Central memory CD4-positive, alpha-beta T cell (primary cell): ENCODE data around the gene RREB1.
"Not testable (repeated sequence)": the region's sequence is repeated elsewhere in the genome, so short reads cannot be mapped to it uniquely, and the experiment has no call there.

ENCODE experiments used
- DNase-seq: peaks from one replicate; pipeline ENCODE4 v3.0.0; 2022

The RREB1 gene

DNA sequence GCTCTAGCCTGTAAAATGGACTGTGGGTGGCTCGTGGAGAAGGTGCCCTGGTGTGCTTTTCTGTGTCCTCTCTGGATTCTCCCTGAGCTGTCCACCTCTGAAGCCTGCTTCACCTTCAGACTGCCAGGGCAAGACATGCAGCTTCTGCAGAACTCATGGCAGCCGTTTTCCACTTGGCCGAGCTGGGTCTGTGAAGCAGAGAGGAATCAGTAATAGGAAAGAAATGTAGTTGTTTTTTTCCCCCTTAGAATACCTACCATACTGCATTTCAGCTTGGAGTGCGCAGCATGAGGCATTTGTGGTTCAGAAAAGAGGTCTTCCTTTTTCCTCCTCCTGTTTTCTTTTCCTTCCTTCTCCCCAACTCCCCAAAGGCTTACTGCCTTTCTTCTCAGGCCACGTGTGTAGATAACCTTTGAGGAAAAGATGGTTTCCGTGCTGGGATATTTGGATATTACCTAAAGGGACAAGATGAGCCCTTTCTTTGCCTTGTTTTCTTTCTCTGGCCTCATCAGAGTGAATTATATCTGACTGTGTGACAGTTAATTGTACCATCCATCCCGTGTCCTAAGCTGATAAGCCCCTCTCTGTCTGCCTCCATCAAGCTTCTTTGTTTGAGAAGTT is 39.4 kb downstream of the RREB1 start:
- DNase-seq = no peak

DNA sequence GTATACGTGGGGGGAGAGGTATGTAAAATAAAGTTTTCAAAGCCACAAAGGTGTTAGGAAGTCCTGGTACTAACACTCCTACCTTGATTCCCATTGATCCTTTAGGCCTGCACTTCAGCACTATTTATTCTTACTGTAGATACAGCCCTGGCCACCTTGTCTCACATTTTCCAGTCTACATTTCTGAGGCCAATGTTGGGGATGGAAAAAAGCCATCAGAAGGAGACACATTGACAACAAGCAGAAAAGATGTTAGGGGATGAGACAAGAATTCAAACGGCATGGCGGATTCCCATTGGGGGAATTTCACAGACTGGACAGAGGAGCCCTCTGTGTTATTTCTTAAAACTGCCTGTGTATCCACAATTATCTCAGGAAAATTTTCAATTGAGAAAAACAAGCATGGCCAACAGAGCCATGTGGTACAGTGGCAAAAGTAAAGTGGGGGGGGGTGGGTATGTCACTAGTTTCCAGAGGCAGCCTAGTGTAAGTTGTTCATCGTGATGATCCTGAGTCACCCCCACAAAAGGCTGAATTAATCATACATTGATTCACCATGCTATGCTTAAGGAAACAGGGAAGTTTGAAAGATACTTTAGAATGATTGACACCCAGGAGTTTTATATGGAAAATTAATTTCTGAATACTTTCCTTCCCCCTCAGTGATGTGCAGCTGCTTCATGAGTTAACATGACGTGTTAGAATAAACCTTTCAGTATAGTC is 40.5 kb downstream of the RREB1 start:
- no peak for DNase-seq

GRCh38 chr6:7150381-7151064 is 42.8 kb downstream of the RREB1 start:
- no peak for DNase-seq

DNA sequence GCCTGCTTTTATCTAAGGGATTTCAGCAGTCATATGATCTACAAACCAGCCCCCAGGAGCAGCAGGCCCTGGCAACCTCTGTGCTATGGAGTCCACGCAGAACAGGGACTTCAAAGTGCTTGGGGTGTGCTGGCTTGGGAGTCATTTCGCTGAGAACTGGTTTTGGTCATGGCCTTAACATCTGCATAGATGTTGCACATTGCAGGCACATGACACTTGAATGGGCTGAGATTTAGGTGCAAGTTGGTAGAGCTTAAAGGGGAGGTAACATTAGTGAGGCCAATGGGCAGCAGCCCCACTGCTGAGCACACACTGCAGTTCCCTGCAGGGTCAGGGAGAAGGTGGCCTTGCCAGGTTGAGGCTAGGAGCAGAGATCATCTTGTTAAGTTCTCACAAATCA is 43.6 kb downstream of the RREB1 start:
- DNase-seq = no peak

DNA sequence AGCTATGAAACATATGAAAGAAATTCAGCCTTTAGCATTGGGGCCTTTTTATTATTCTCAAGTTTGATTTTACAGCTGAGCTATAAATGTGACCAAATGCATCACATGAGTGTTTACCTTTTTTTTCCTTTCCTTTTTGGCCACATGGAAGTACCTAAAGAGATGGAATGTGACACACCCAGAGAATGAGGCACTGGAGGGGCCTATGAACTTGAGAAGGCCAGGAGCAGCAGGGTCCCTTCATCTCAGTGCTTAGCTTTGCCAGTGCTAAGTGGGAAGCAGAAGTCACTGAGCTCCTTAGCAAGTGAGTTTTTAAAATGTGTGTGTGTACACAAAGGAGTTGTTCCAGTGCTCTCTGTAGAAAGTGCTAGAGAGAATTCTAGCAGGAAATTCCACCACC is 44.7 kb downstream of the RREB1 start:
- no peak for DNase-seq

GRCh38 chr6:7153789-7154188 is 46.0 kb downstream of the RREB1 start:
- no peak for DNase-seq

- no peak for DNase-seq
Observed at GRCh38 chr6:7154341-7155139, 46.8 kb downstream of the RREB1 start.

DNA sequence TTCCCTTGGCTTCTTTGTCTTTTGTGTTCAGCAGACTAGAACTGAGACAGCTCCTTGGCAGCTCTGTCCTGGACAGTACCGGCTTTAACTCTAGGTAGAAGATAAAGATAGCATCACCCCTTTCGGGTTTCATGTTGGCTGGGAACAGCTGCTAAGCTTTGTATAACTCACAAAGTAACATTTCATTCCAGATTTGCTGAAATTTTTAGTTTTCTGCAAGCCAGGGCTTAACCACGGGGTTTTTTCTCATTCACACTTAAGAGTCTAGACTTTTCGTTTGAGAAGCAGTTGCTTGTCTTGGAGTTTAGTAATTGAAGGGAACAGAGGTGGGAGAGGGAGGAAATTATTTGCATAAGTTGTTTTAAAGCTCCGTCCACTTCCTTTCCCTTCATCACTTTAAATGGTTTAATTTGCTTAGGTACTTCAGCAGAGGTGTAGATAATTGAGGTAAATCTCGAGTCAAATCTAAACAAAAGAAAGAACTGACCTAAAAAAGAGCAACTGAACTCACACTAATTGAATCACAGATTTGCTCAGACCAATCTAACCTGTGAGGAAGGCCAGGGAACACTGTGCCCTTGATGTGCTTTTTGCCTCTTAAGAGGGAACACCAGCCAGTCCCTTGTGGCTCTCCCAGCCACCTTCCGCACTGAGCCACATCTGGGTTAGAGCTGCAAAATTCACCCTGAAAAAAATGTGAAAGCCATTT is 48.3 kb downstream of the RREB1 start:
- DNase-seq = no peak

DNA sequence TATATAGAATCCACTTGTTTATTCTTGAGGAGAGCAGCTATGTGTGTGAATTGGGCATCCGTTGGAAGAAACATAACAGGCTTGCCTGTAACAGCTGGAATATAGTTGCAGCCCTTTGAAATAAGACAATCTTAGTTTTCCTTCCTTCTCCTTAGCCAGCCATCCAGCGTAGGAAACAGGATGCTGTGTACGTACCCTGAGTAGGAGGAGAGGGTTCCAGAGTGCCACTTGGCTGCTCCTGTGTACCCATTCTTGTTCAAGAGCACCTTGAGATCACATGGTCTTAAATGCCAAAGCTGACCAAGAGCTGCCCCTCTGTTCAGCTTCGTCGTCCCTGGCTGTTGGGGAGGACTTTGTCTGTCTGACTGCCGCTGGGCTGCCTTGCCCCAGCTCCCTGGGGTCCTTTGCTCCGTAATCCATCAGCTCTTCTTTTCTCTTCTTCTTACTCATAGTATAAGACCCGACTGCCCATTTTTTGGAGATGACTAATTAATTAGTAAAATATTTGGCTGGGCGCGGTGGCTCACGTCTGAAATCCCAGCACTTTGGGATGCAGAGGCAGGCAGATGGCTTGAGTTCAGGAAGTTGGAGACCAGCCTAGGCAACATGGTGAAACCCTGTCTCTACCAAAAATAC is 49.0 kb downstream of the RREB1 start:
- DNase-seq = no peak

DNA sequence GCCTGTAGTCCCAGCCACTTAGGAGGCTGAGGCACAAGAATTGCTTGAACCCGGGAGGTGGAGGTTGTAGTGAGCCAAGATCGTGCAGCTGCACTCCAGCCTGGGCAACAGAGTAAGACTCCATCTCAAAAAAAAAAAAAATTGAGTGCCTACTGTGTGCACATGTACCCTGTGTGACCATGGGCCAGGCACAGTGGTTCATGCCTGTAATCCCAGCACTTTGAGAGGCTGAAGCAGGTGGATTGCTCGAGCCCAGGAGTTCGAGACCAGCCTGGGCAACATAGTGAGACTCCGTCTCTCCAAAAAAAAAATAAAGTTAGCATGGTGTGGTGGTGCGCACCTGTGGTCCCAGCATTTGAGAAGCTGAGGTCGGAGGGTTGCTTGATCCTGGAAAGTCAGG is 49.5 kb downstream of the RREB1 start:
- not testable (repeated sequence) for DNase-seq

DNA sequence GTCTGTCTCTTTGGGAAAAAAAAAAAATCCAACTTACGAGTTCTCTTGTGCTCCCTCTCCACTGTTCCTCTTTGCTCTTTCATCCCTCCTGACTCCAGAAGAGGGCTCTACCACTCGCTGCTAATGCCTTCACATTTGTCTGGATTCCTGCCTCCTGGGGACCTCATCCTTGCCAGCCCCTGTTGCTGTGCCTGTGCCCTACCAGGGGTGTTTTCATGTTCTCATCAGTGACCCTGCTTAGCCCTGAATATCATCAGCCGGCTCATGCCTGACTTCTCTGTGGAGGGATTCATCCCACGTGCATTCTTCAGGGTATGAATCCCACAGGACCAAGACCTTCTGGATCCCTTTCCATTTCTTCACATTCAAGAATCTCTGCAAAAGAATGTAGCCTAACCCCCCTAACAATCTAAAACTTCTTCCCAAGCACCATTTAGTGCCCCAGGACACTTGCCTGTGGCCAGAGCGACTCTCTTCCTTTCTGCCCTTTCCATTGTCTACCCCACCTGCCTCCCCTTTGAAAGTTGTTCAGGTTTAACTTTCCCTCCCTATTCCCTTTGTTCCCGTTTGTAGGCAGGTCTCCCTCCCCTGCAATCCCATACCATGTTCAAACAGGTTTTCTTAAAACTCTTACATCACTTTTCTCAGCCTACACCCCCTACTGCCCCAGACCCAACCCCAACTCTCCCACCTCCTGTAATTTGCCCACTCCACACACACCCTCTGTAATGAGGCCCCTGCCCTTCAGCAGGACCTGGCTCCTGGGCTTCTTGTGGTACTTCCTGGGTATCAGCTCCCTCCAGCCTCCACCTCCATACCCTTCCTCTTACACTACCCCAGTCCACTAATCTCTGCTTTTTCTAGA is 50.2 kb downstream of the RREB1 start:
- DNase-seq = no peak

DNA sequence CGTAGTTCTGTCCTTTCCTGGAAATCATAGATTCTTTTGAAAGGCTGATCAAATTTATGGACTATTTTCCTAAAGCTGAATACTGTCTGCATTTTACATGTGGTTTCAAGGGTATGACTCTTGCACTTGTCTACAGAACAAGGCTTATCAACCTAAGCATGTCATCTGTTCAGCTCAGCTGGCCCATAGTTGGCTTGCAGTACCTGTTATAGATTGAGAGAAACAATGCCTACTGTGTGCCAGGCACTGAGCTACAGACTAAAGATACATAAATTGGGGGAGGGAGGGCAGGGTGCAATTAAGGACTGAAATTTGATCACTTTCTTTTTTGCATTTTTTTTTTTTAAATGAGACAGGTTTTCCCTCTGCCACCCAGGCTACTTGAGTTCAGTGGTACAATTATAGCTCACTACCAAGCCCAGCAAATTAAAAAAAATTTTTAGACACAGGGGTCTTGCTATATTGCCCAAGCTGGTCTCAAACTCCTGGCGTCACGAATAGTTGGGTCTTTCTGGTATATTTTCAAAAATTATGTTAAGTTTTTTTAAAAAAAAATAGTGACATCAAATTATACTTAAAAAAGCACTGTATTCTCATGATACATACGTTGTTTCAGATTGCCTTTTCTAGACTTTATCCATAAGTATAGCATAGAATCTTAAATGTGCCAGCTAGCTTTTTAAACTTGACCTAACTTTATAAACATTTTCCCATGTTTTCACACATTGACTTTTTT is 52.2 kb downstream of the RREB1 start:
- no peak for DNase-seq

GRCh38 chr6:7161253-7161623 is 53.5 kb downstream of the RREB1 start:
- DNase-seq = no peak

DNA sequence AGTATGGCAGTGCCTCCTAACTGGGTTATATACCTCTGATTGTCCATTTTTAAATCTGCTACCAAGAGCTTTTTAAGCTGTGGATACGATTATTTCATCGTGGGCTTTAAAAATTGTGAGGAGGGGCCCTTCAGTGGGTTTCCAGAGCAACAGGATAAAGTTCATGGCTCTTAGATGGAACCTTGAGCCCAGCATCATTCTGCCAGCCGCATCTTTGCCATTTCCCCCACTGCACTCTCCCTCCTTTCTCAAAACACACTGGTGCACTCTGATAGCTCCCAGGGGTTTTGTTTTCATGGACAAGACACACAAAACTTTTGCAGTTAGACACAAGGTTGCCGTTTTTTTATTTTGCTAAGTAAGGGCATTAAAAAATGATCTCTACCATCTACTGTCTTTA is 54.1 kb downstream of the RREB1 start:
- no peak for DNase-seq

- no peak for DNase-seq
Observed at GRCh38 chr6:7163661-7164071, 55.9 kb downstream of the RREB1 start.

GRCh38 chr6:7164536-7165001 is 56.8 kb downstream of the RREB1 start:
- no peak for DNase-seq

- no peak for DNase-seq
Observed at GRCh38 chr6:7165002-7165889, 57.5 kb downstream of the RREB1 start.

- DNase-seq = no peak
Observed at GRCh38 chr6:7165890-7166267, 58.1 kb downstream of the RREB1 start.
